ENCODE results near the gene MAD1L1. TPM values are rescaled to one million over a fixed set of nuclear protein-coding genes. Genes with fewer than 3 reads are reported as not detected.

Gene MAD1L1
- total RNA-seq, 1 experiment from 2014 or later = 38.5 TPM

DNA sequence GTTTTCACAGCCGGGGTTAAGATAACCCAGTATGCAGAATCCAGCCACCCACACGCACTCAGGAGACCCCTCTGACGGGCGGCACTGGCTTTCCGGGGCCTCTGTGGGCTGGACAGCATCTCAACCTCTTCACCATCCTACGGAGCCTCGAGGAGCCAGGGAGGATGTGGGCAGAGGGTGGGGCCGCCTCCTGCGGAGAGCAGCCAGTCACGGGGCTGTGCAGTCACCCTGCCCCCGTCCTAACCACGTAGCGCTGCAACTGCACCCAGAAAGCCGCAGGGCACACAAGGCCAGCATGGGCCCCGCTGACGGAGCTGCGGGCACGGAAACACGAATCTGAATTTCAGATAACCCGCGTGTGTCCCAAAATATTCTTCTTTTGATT, 292.4 kb downstream of the MAD1L1 start:
- no TSS peak for BruUV-seq (replicated peaks)
- no peak overlapping the region for H2AFZ ChIP-seq (ENCODE audit: low read depth, low read length, poor library complexity, severe bottlenecking)
- peak overlapping the region; percentile 34 for H3K4me2 ChIP-seq (ENCODE audit: low read length)
- H3K9me3 ChIP-seq (ENCODE audit: control insufficient read depth in 1 of 2, insufficient read depth in 1 of 2, low read depth in 1 of 2, low read length in 2 of 2) = no peaks in the 10 kb centered on the region
- no peaks in the 10 kb centered on the region for H3K9me2 ChIP-seq (ENCODE audit: insufficient read depth)
- no peak overlapping the region for H3K4me3 ChIP-seq (replicated peaks in 1 of 2; ENCODE audit: low read depth in 1 of 2, low read length in 2 of 2)
- TF ChIP-seq, protein P1, sequence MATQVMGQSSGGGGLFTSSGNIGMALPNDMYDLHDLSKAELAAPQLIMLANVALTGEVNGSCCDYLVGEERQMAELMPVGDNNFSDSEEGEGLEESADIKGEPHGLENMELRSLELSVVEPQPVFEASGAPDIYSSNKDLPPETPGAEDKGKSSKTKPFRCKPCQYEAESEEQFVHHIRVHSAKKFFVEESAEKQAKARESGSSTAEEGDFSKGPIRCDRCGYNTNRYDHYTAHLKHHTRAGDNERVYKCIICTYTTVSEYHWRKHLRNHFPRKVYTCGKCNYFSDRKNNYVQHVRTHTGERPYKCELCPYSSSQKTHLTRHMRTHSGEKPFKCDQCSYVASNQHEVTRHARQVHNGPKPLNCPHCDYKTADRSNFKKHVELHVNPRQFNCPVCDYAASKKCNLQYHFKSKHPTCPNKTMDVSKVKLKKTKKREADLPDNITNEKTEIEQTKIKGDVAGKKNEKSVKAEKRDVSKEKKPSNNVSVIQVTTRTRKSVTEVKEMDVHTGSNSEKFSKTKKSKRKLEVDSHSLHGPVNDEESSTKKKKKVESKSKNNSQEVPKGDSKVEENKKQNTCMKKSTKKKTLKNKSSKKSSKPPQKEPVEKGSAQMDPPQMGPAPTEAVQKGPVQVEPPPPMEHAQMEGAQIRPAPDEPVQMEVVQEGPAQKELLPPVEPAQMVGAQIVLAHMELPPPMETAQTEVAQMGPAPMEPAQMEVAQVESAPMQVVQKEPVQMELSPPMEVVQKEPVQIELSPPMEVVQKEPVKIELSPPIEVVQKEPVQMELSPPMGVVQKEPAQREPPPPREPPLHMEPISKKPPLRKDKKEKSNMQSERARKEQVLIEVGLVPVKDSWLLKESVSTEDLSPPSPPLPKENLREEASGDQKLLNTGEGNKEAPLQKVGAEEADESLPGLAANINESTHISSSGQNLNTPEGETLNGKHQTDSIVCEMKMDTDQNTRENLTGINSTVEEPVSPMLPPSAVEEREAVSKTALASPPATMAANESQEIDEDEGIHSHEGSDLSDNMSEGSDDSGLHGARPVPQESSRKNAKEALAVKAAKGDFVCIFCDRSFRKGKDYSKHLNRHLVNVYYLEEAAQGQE (IDR thresholded peaks at IDR 0.05; ENCODE audit: low read depth) = no peak
- TF ChIP-seq YY1 (IDR thresholded peaks at IDR 0.05; ENCODE audit: extremely low read depth, insufficient replicate concordance, low read depth, low read length) (no peak), SP1 (IDR thresholded peaks at IDR 0.05; ENCODE audit: low read depth) (no peak), CBX3 (IDR thresholded peaks at IDR 0.05; ENCODE audit: low read depth) (no peak), TCF7L2 (IDR thresholded peaks at IDR 0.05; ENCODE audit: borderline replicate concordance, extremely low read depth, insufficient read depth, insufficient read length) (no peak), RAD21 (IDR thresholded peaks at IDR 0.05; ENCODE audit: low read depth) (no peak), SIN3A (IDR thresholded peaks at IDR 0.05; ENCODE audit: low read depth) (no peak), EZH2phosphoT487 (IDR thresholded peaks at IDR 0.05; ENCODE audit: borderline replicate concordance) (no peak), ZFX (IDR thresholded peaks at IDR 0.05) (no peak), ZNF274 (IDR thresholded peaks at IDR 0.05; ENCODE audit: low read depth, low read length) (no peak), EGR1 (IDR thresholded peaks at IDR 0.05; ENCODE audit: low read depth) (no peak), FOSL1 (IDR thresholded peaks at IDR 0.05; ENCODE audit: low read depth) (no peak), CEBPB (IDR thresholded peaks at IDR 0.05; ENCODE audit: low read depth) (no peak)
- TF ChIP-seq, protein P2, sequence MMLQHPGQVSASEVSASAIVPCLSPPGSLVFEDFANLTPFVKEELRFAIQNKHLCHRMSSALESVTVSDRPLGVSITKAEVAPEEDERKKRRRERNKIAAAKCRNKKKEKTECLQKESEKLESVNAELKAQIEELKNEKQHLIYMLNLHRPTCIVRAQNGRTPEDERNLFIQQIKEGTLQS (IDR thresholded peaks at IDR 0.05) = no peak
- ChIA-PET CTCF (no interaction called here), RAD21 (ENCODE audit: low non-redundant PET in 1 of 2, low total read pairs in 2 of 2, uncharacterized antibody in 2 of 2, unreplicated experiment in 2 of 2) (no interaction called here), POLR2A (no interaction called here)
- DNase-seq (ENCODE audit: low read depth, low spot score) = no peak
- H3K36me3 ChIP-seq (ENCODE audit: control insufficient read depth in 1 of 2, insufficient read depth in 2 of 2, low read length in 2 of 2) = no peaks in the 10 kb centered on the region
- no peak overlapping the region for H3K9ac ChIP-seq (ENCODE audit: low read length)
- no peaks in the 10 kb centered on the region for H3K27me3 ChIP-seq (ENCODE audit: insufficient read depth, low read length)
- peaks cover 13 to 19% of the 10 kb centered on the region in 2 experiments for H3K4me1 ChIP-seq (ENCODE audit: control insufficient read depth in 1 of 2, insufficient read depth in 2 of 2, low read length in 2 of 2)
- H3K27ac ChIP-seq (ENCODE audit: low read depth, low read length) = no peak overlapping the region; the same call in 1 of the 2 replicates
- ATAC-seq = peak; percentile 71; the same call in 1 of the 2 replicates
- no peaks in the 10 kb centered on the region; the same call in 1 of the 2 replicates for H3K79me2 ChIP-seq (ENCODE audit: insufficient read depth, low read length)
- H4K20me1 ChIP-seq (ENCODE audit: insufficient read depth) = no peaks in the 10 kb centered on the region
- intact Hi-C loops (cut with micrococcal nuclease) = no loop called here
